CD14-positive monocyte (primary cell): ENCODE results near the gene DLGAP4. TPM values are rescaled to one million over a fixed set of nuclear protein-coding genes. Genes with fewer than 3 reads are reported as not detected.

ENCODE experiments used
- DNase-seq, 3 donors: peaks; one replicate each; pipeline ENCODE4 v3.0.0-alpha.2; 2011 to 2022
- H2AFZ ChIP-seq: 2 replicates; pipeline ENCODE4 v1.6.0; 2012; ENCODE audit warnings: mild to moderate bottlenecking, low read depth, low read length, inconsistent platforms; ENCODE audit not compliant: insufficient read depth, poor library complexity, severe bottlenecking
- H3K27ac ChIP-seq, 2 donors: 1 replicate in 1 of 2; 2 replicates in 1 of 2; pipeline ENCODE4 v1.5.1; 2012 to 2013; ENCODE audit warnings: low read length in 2 of 2, control low read depth in 1 of 2, inconsistent platforms in 1 of 2, low read depth in 1 of 2, mild to moderate bottlenecking in 1 of 2
- H3K27me3 ChIP-seq, 2 donors: one replicate each; pipeline versions ENCODE4 v1.6.0 to v1.6.1; 2011 to 2013; ENCODE audit warnings: low read length in 2 of 2; ENCODE audit not compliant: control insufficient read depth in 2 of 2, insufficient read depth in 2 of 2
- H3K36me3 ChIP-seq, 2 donors: replicated peaks in 1 of 2; 1 replicate in 1 of 2; 2 replicates in 1 of 2; pipeline versions ENCODE4 v1.5.1 to v1.6.1; 2012 to 2013; ENCODE audit warnings: low read length in 2 of 2, control low read depth in 1 of 2, inconsistent platforms in 1 of 2, mild to moderate bottlenecking in 1 of 2; ENCODE audit not compliant: insufficient read depth in 2 of 2, control insufficient read depth in 1 of 2
- H3K4me1 ChIP-seq, 2 donors: 1 replicate in 1 of 2; 2 replicates in 1 of 2; pipeline versions ENCODE4 v1.5.1 to v1.6.1; 2012 to 2013; ENCODE audit warnings: low read length in 2 of 2, control low read depth in 1 of 2, inconsistent platforms in 1 of 2, mild to moderate bottlenecking in 1 of 2, moderate library complexity in 1 of 2; ENCODE audit not compliant: insufficient read depth in 2 of 2, control insufficient read depth in 1 of 2
- H3K4me2 ChIP-seq: replicated peaks from 2 replicates; pipeline ENCODE3; 2012; ENCODE audit warnings: low read length, moderate library complexity, mild to moderate bottlenecking; ENCODE audit not compliant: poor library complexity, severe bottlenecking; ENCODE audit errors: extremely low read depth
- H3K4me3 ChIP-seq, 3 experiments: fragments of 200-600 bp in 1 of 3; sonication (generic) in 1 of 3; replicated peaks in 1 of 3; 1 replicate in 2 of 3; 2 replicates in 1 of 3; pipeline ENCODE4 v1.5.1; 2011 to 2013; ENCODE audit warnings: low read length in 3 of 3, mild to moderate bottlenecking in 3 of 3, control low read depth in 2 of 3, low read depth in 2 of 3, inconsistent platforms in 1 of 3, moderate library complexity in 1 of 3
- H3K79me2 ChIP-seq: 2 replicates; pipeline ENCODE4 v1.6.0; 2012; ENCODE audit warnings: mild to moderate bottlenecking, control low read depth, inconsistent platforms, low read length, moderate library complexity; ENCODE audit not compliant: insufficient read depth
- H3K9ac ChIP-seq: 2 replicates; pipeline ENCODE4 v1.6.0; 2017; ENCODE audit warnings: low read length, mild to moderate bottlenecking; ENCODE audit not compliant: insufficient read depth, poor library complexity, severe bottlenecking
- H3K9me3 ChIP-seq, 2 donors: replicated peaks in 1 of 2; 1 replicate in 1 of 2; 2 replicates in 1 of 2; pipeline versions ENCODE4 v1.5.1 to v1.6.1; 2012 to 2013; ENCODE audit warnings: low read length in 2 of 2, control low read depth in 1 of 2; ENCODE audit not compliant: control insufficient read depth in 1 of 2, insufficient read depth in 1 of 2
- H4K20me1 ChIP-seq: 2 replicates; pipeline ENCODE4 v1.6.0; 2012; ENCODE audit warnings: mild to moderate bottlenecking, low read length, control low read depth, moderate library complexity; ENCODE audit not compliant: insufficient read depth
- H3K27ac Mint-ChIP-seq, 7 donors: one replicate each; pipeline ENCODE4 v1.8.0; 2020; ENCODE audit warnings: mild to moderate bottlenecking in 7 of 7, mixed read lengths in 7 of 7, moderate library complexity in 6 of 7, inconsistent platforms in 2 of 7
- H3K27me3 Mint-ChIP-seq, 3 donors: one replicate each; pipeline ENCODE4 v1.8.0; 2021 to 2022; ENCODE audit warnings: low read depth in 3 of 3, mild to moderate bottlenecking in 3 of 3, mixed read lengths in 3 of 3, moderate library complexity in 3 of 3, inconsistent platforms in 1 of 3
- H3K36me3 Mint-ChIP-seq, 2 donors: one replicate each; pipeline ENCODE4 v1.8.0; 2020; ENCODE audit warnings: mixed read lengths in 2 of 2, inconsistent platforms in 1 of 2, mild to moderate bottlenecking in 1 of 2
- H3K4me1 Mint-ChIP-seq: one replicate; pipeline ENCODE4 v1.8.0; 2020; ENCODE audit warnings: mild to moderate bottlenecking, mixed read lengths
- H3K4me3 Mint-ChIP-seq, 2 donors: one replicate each; pipeline ENCODE4 v1.8.0; 2020; ENCODE audit warnings: mild to moderate bottlenecking in 2 of 2, mixed read lengths in 2 of 2, moderate library complexity in 1 of 2
- H3K9me3 Mint-ChIP-seq, 7 donors: one replicate each; pipeline ENCODE4 v1.8.0; 2020 to 2022; ENCODE audit warnings: mixed read lengths in 7 of 7, mild to moderate bottlenecking in 6 of 7, moderate library complexity in 6 of 7, inconsistent platforms in 2 of 7
- WGBS: methylation state at CpG from one replicate; pipeline ENCODE4 v1.1.5; 2013; ENCODE audit warnings: missing lambda C conversion rate; ENCODE audit not compliant: insufficient coverage; 5-methylcytosine and 5-hydroxymethylcytosine counted together
- intact Hi-C, 2 donors: fragments of 100-400 bp; cut with micrococcal nuclease; formaldehyde crosslinking; loops; one replicate each; pipeline versions ENCODE4 v1.15.0 to v1.15.1; 2023
- polyA plus RNA-seq, 3 donors: library from polyadenylated mRNA; depleted of rRNA in 1 of 3; unstranded in 2 of 3; stranded (reverse) in 1 of 3; fragments of 300-500 nt in 2 of 3; fragments of >200 nt in 1 of 3; fragmentation: Illumina TruSeq in 2 of 3; gene quantifications; 1 replicate in 2 of 3; 2 replicates in 1 of 3; pipeline ENCODE4 v1.2.3, GENCODE V29; 2012 to 2021
- TF ChIP-seq, protein P1 (sequence below): fragments of 200-600 bp; IDR thresholded peaks from one replicate; pipeline ENCODE4 v1.8.0; 2022; ENCODE audit warnings: antibody characterized with exemption, mild to moderate bottlenecking

Gene DLGAP4
- polyA plus RNA-seq, 3 donors: 9.9 to 52.7 (median 17.6) TPM

DNA sequence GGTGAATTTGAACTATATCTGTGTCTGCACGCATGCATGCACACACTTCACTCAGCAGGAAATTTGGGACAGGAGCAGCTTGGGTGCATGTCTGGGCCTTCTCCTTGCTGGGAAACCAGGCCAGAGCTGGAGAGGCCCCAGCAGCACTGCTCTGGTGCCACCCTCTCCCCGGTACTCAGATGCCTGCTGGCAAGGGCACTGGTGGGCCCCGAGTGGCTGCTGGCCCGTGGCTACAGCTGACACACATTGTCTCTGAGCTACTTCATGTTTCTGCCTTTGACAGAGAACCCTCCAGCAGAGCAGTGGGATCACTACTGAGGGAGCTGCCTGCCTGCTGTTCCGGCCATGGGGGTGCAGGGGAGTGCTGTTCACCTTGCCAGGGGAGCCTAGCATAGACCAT is 37.5 kb downstream of the DLGAP4 start:
- WGBS: 95% methylated on average over 5 of the region's 5 CpGs
- Histone ChIP-seq H3K27me3 (no peaks in the 10 kb centered on the region), H3K79me2 (no peaks in the 10 kb centered on the region), H3K27ac (no peak overlapping the region), H3K4me3 (no peak overlapping the region), H3K36me3 (no peaks in the 10 kb centered on the region), H4K20me1 (no peaks in the 10 kb centered on the region), H2AFZ (no peak overlapping the region), H3K4me2 (no peak overlapping the region), H3K4me1 (no peaks in the 10 kb centered on the region), H3K9me3 (no peaks in the 10 kb centered on the region), H3K9ac (no peak overlapping the region)
- TF ChIP-seq, protein P1, sequence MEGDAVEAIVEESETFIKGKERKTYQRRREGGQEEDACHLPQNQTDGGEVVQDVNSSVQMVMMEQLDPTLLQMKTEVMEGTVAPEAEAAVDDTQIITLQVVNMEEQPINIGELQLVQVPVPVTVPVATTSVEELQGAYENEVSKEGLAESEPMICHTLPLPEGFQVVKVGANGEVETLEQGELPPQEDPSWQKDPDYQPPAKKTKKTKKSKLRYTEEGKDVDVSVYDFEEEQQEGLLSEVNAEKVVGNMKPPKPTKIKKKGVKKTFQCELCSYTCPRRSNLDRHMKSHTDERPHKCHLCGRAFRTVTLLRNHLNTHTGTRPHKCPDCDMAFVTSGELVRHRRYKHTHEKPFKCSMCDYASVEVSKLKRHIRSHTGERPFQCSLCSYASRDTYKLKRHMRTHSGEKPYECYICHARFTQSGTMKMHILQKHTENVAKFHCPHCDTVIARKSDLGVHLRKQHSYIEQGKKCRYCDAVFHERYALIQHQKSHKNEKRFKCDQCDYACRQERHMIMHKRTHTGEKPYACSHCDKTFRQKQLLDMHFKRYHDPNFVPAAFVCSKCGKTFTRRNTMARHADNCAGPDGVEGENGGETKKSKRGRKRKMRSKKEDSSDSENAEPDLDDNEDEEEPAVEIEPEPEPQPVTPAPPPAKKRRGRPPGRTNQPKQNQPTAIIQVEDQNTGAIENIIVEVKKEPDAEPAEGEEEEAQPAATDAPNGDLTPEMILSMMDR: no peak
- H3K4me1 Mint-ChIP-seq: no peaks in the 10 kb centered on the region
- intact Hi-C loops: no loop called here
- H3K9me3 Mint-ChIP-seq: no peaks in the 10 kb centered on the region
- DNase-seq: no peak
- H3K36me3 Mint-ChIP-seq: no peaks in the 10 kb centered on the region
- peaks cover 1 to 7% (median 5%) of the 10 kb centered on the region in 3 donors for H3K27me3 Mint-ChIP-seq
- no peak overlapping the region for H3K4me3 Mint-ChIP-seq
- no peak overlapping the region for H3K27ac Mint-ChIP-seq

DNA sequence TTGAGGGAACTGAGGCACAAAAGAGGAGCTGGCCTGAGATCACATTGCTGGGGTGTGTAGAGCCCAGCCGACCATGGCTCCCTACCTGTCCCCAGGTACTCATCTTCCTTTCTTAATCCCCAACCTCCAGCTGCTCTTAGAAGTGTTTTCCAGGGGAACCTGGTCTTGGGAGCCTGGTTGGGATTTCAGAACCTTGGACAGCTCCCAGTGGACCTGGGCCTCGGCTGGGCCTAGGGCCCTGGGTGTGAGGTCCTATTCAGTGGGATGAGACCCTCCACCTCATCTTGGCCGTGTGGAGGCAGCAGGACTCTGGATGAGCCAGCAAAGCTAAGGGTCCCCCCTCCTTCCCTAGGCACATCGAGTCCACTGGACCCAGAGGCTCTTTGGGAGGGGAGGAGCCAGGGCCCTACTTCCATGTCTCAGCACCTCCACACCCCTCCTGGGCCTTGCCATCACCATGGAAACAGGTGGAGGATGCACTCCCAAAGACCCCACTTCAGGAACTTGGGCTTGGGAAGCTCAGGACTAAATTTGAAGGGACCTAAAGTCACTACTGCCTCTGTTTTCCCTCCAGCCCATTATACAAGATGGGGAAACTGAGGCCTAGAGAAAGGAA is 38.5 kb downstream of the DLGAP4 start:
- H3K36me3 ChIP-seq: no peaks in the 10 kb centered on the region
- H4K20me1 ChIP-seq: no peaks in the 10 kb centered on the region
- peaks cover 2 to 7% (median 2%) of the 10 kb centered on the region in 3 donors for H3K27me3 Mint-ChIP-seq
- no peaks in the 10 kb centered on the region for H3K4me1 ChIP-seq
- H3K79me2 ChIP-seq: no peaks in the 10 kb centered on the region
- no peaks in the 10 kb centered on the region for H3K4me1 Mint-ChIP-seq
- H3K9ac ChIP-seq: no peak overlapping the region
- DNase-seq: no peak
- H3K36me3 Mint-ChIP-seq: no peaks in the 10 kb centered on the region
- TF ChIP-seq, protein P1: no peak
- no peak overlapping the region for H3K4me3 ChIP-seq
- H3K4me3 Mint-ChIP-seq: no peak overlapping the region
- intact Hi-C loops: no loop called here
- no peak overlapping the region for H3K4me2 ChIP-seq
- no peak overlapping the region for H2AFZ ChIP-seq
- H3K27me3 ChIP-seq: no peaks in the 10 kb centered on the region
- H3K27ac ChIP-seq: no peak overlapping the region
- WGBS: 20% methylated on average over 2 of the region's 4 CpGs
- no peak overlapping the region for H3K27ac Mint-ChIP-seq
- H3K9me3 ChIP-seq: no peaks in the 10 kb centered on the region
- H3K9me3 Mint-ChIP-seq: no peaks in the 10 kb centered on the region
